Measurements from ENCODE around the gene LCMT1. TPM values are rescaled to one million over a fixed set of nuclear protein-coding genes. Genes with fewer than 3 reads are reported as not detected.

Gene LCMT1
- total and polyA plus RNA-seq, 3 donors from 2014 or later: 89.0 to 101 (median 89.1) TPM

DNA sequence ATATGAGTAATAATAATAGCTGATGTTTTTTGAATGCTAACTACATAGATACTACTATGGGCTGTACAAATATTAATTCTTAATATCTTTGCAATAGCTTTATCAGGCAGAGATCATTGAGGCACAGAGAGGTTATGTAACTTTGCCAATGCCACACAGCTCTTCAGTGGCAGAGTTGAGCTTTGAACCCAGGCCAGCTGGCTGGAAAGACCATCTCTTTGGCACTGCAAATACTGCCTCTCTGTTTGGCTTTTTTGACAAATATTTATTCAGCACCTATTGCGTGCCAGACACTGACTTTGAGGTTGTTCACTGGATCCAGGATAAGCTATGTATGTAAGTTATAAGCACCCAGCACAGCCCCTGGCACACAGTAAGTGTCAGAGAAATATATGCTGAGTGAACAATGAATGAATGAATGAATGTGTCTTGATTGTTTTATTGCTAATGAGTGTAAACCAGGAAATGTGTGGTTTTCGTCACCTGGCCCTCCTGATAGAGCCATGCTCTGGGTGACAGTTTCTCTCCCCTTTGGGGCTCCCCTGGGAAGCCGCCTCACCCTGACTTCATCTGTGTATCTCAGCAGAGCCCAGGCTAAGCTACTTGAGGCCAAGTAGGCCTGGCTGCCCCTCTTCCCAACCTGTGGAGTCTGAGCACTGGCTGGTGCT is 107.7 kb downstream of the LCMT1 start:
- intact Hi-C loops (cut with DNase I; ENCODE audit: low total_unique reads): no loop called here
- no peaks in the 10 kb centered on the region for H3K4me1 ChIP-seq
- 90 to 97% methylated on average over 3 of the region's 3 CpGs for WGBS, 2 donors
- no peak overlapping the region for H3K4me3 ChIP-seq
- no peaks in the 10 kb centered on the region for H3K27me3 ChIP-seq
- H3K27ac ChIP-seq: no peak overlapping the region
- no peaks in the 10 kb centered on the region for H3K9me3 ChIP-seq
- no peaks in the 10 kb centered on the region for H3K36me3 ChIP-seq (ENCODE audit: low read depth, missing control alignments)
- TF ChIP-seq, protein P1, sequence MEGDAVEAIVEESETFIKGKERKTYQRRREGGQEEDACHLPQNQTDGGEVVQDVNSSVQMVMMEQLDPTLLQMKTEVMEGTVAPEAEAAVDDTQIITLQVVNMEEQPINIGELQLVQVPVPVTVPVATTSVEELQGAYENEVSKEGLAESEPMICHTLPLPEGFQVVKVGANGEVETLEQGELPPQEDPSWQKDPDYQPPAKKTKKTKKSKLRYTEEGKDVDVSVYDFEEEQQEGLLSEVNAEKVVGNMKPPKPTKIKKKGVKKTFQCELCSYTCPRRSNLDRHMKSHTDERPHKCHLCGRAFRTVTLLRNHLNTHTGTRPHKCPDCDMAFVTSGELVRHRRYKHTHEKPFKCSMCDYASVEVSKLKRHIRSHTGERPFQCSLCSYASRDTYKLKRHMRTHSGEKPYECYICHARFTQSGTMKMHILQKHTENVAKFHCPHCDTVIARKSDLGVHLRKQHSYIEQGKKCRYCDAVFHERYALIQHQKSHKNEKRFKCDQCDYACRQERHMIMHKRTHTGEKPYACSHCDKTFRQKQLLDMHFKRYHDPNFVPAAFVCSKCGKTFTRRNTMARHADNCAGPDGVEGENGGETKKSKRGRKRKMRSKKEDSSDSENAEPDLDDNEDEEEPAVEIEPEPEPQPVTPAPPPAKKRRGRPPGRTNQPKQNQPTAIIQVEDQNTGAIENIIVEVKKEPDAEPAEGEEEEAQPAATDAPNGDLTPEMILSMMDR (IDR thresholded peaks at IDR 0.05): no peak
- TF ChIP-seq POLR2A (IDR thresholded peaks at IDR 0.05): no peak
- no peak for DNase-seq

DNA sequence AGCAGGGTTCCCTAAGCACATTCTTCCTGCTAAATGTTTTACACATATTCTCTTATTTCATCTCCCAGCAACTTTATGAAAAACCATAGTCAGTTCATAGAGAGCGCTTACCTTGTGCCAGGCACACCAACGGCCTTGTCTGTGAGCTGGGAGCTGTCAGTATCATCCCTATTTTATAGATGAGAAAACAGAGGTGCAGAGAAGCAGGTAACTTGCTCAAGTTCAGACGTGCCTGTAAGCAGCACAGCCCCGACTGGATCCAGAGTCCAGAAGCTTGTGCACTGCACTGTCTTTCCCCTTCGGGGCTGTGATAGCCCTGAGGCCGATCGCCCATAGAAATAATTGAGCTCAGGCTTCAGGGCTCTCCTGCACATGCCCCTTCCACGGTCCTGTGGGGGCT is 111.4 kb downstream of the LCMT1 start:
- no peak for DNase-seq
- TF ChIP-seq, protein P1 (IDR thresholded peaks at IDR 0.05): no peak
- no peak for TF ChIP-seq POLR2A (IDR thresholded peaks at IDR 0.05)
- 79% methylated on average over 8 of the region's 8 CpGs for WGBS, 2 donors
- Histone ChIP-seq H3K36me3 (ENCODE audit: low read depth, missing control alignments) (no peaks in the 10 kb centered on the region), H3K9me3 (no peaks in the 10 kb centered on the region), H3K27me3 (no peaks in the 10 kb centered on the region), H3K4me3 (no peak overlapping the region), H3K4me1 (no peaks in the 10 kb centered on the region), H3K27ac (no peak overlapping the region)
- intact Hi-C loops (cut with DNase I; ENCODE audit: low total_unique reads): loop anchor here (10.0 kb wide), 2 partner anchors 98 to 158 kb away; no protein-coding TSS in a partner anchor

GRCh38 chr16:25223964-25224363 is 112.4 kb downstream of the LCMT1 start:
- DNase-seq: no peak
- Histone ChIP-seq H3K4me1 (no peaks in the 10 kb centered on the region), H3K27ac (no peak overlapping the region), H3K9me3 (no peaks in the 10 kb centered on the region), H3K36me3 (ENCODE audit: low read depth, missing control alignments) (no peaks in the 10 kb centered on the region), H3K4me3 (no peak overlapping the region), H3K27me3 (no peaks in the 10 kb centered on the region)
- intact Hi-C loops (cut with DNase I; ENCODE audit: low total_unique reads): loop anchor here (10.0 kb wide), 2 partner anchors 99 to 159 kb away; no protein-coding TSS in a partner anchor
- 96 to 100% methylated on average over 5 to 6 of the region's 6 CpGs for WGBS, 2 donors
- no peak for TF ChIP-seq POLR2A (IDR thresholded peaks at IDR 0.05)
- TF ChIP-seq, protein P1 (IDR thresholded peaks at IDR 0.05): no peak

DNA sequence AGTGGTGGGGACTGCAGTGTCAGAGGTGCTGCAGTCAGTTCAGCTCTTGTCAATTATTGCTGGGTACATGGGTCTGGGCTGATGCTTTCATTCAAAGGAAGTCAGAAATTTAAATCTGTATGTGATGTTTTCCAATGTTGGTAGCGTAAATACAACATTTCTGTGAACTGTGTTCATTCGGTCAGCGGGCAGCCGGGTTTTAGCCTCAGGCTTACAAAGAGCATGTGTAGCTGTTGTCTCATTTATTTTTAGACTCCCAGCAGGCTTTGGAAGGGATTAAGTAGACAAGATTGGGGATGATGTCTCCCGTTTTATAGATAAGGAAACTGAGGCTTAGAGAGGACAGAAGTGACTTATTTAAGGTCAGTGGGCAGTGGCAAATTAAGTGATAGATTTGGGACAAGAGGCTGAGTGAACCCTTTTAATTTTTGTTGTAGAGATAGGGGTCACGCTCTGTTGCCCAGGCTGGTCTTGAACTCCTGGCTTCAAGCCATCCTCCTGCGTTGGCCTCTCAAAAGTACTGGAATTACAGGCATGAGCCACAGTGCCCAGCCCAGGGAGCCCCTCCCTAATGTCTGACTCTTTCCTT is 113.3 kb downstream of the LCMT1 start:
- Histone ChIP-seq H3K36me3 (ENCODE audit: low read depth, missing control alignments) (no peaks in the 10 kb centered on the region), H3K4me3 (no peak overlapping the region), H3K27me3 (no peaks in the 10 kb centered on the region), H3K27ac (no peak overlapping the region), H3K4me1 (no peaks in the 10 kb centered on the region), H3K9me3 (no peaks in the 10 kb centered on the region)
- no peak for DNase-seq
- 80 to 88% methylated on average over 7 of the region's 7 CpGs for WGBS, 2 donors
- intact Hi-C loops (cut with DNase I; ENCODE audit: low total_unique reads): loop anchor here (10.0 kb wide), 2 partner anchors 100 to 160 kb away; no protein-coding TSS in a partner anchor
- TF ChIP-seq, protein P1 (IDR thresholded peaks at IDR 0.05): no peak
- TF ChIP-seq POLR2A (IDR thresholded peaks at IDR 0.05): no peak

Small RNA genes lying within 50 kb of the gene (small RNA-seq; reads per million reads assigned to genes)
- 0 reads per million in 2 donors for gene RN7SL557P

Other genes with a start within 250 kb of the LCMT1 start
- gene ARHGAP17, start 96.4 kb upstream of the LCMT1 start, total RNA-seq: 100 to 1,000 TPM; 123 to 124 TPM
- 62.7 TPM for gene ARHGAP17, start 96.4 kb upstream of the LCMT1 start, polyA plus RNA-seq (ENCODE audit: insufficient read depth, low read depth, low replicate concordance)
- gene AQP8, start 105.2 kb downstream of the LCMT1 start, total RNA-seq: under 1 TPM; 0.55 to 0.62 TPM
- gene AQP8, start 105.2 kb downstream of the LCMT1 start, polyA plus RNA-seq (ENCODE audit: insufficient read depth, low read depth, low replicate concordance): 0.34 TPM
- 10 to 100 TPM; 17.4 to 18.8 TPM for gene ZKSCAN2, start 146.1 kb downstream of the LCMT1 start, total RNA-seq
- gene ZKSCAN2, start 146.1 kb downstream of the LCMT1 start, polyA plus RNA-seq (ENCODE audit: insufficient read depth, low read depth, low replicate concordance): 10.3 TPM

Data from testis (tissue), 3 donors.